Naive thymus-derived CD4-positive, alpha-beta T cell (primary cell): Measurements from ENCODE around the gene TNNC2. TPM values are rescaled to one million over a fixed set of nuclear protein-coding genes. Genes with fewer than 3 reads are reported as not detected.

Experiments used
- ATAC-seq: fragments of 150-1000 bp; cut with Tn5 transposase; 2 replicates; pipeline ENCODE4 v1.10.0; 2021; ENCODE audit warnings: mild to moderate bottlenecking, moderate library complexity
- CTCF ChIA-PET: fragments of 350-600 bp; sonication (Branson Sonifier 250); formaldehyde crosslinking; loops from one replicate; lab custom pipeline; 2021; ENCODE audit warnings: antibody characterized with exemption; lab: Charles Lee
- POLR2A ChIA-PET: fragments of 350-600 bp; sonication (Branson Sonifier 250); formaldehyde crosslinking; loops from one replicate; lab custom pipeline; 2021; ENCODE audit warnings: antibody characterized with exemption, inconsistent platforms; lab: Charles Lee
- DNase-seq, 9 donors: peaks; one replicate each; pipeline versions ENCODE4 v3.0.0 to v3.0.0-alpha.2; 2020 to 2022; ENCODE audit warnings: mixed read lengths in 1 of 9
- H3K27ac ChIP-seq: one replicate; pipeline ENCODE4 v1.7.0; 2013; ENCODE audit warnings: mild to moderate bottlenecking, low read depth, low read length, moderate library complexity
- H3K27me3 ChIP-seq, 2 donors: one replicate each; pipeline ENCODE4 v1.7.0; 2013; ENCODE audit warnings: low read length in 2 of 2, mild to moderate bottlenecking in 2 of 2, moderate library complexity in 2 of 2; ENCODE audit not compliant: control insufficient read depth in 2 of 2, insufficient read depth in 2 of 2
- H3K36me3 ChIP-seq, 3 experiments: 1 replicate in 2 of 3; 2 replicates in 1 of 3; pipeline ENCODE4 v1.7.0; 2013; ENCODE audit warnings: low read length in 3 of 3, mild to moderate bottlenecking in 3 of 3, moderate library complexity in 1 of 3; ENCODE audit not compliant: insufficient read depth in 3 of 3, control insufficient read depth in 2 of 3
- H3K4me1 ChIP-seq, 2 donors: one replicate each; pipeline ENCODE4 v1.7.0; 2013; ENCODE audit warnings: low read length in 2 of 2, mild to moderate bottlenecking in 2 of 2, moderate library complexity in 1 of 2; ENCODE audit not compliant: control insufficient read depth in 2 of 2, insufficient read depth in 2 of 2
- H3K4me3 ChIP-seq: 2 replicates; pipeline ENCODE4 v1.7.0; 2013; ENCODE audit warnings: mild to moderate bottlenecking, low read length
- H3K9me3 ChIP-seq, 3 experiments: 1 replicate in 2 of 3; 2 replicates in 1 of 3; pipeline ENCODE4 v1.7.0; 2013; ENCODE audit warnings: low read length in 3 of 3; ENCODE audit not compliant: control insufficient read depth in 2 of 3
- H3K27ac Mint-ChIP-seq, 9 donors: one replicate each; pipeline ENCODE4 v1.8.0; 2020 to 2022; ENCODE audit warnings: mixed read lengths in 9 of 9, mild to moderate bottlenecking in 8 of 9, moderate library complexity in 5 of 9, inconsistent platforms in 2 of 9
- H3K27me3 Mint-ChIP-seq, 5 donors: one replicate each; pipeline ENCODE4 v1.8.0; 2021 to 2022; ENCODE audit warnings: mixed read lengths in 5 of 5, mild to moderate bottlenecking in 1 of 5
- H3K36me3 Mint-ChIP-seq, 5 donors: one replicate each; pipeline ENCODE4 v1.8.0; 2020 to 2022; ENCODE audit warnings: mixed read lengths in 5 of 5, mild to moderate bottlenecking in 3 of 5, inconsistent platforms in 1 of 5
- H3K4me1 Mint-ChIP-seq, 7 donors: one replicate each; pipeline ENCODE4 v1.8.0; 2020 to 2022; ENCODE audit warnings: mixed read lengths in 7 of 7, mild to moderate bottlenecking in 3 of 7, inconsistent platforms in 1 of 7
- H3K4me3 Mint-ChIP-seq, 10 donors: one replicate each; pipeline ENCODE4 v1.8.0; 2020 to 2022; ENCODE audit warnings: mild to moderate bottlenecking in 10 of 10, mixed read lengths in 10 of 10, moderate library complexity in 6 of 10, inconsistent platforms in 2 of 10
- H3K9me3 Mint-ChIP-seq, 11 donors: one replicate each; pipeline ENCODE4 v1.8.0; 2020 to 2022; ENCODE audit warnings: mixed read lengths in 11 of 11, mild to moderate bottlenecking in 4 of 11, inconsistent platforms in 1 of 11, moderate library complexity in 1 of 11
- intact Hi-C, 2 donors: fragments of 100-400 bp; cut with micrococcal nuclease; formaldehyde crosslinking; loops; one replicate each; pipeline ENCODE4 v1.15.1; 2023
- polyA plus RNA-seq, 2 donors: library from polyadenylated mRNA; unstranded; fragments of 300-500 nt; fragmentation: Illumina TruSeq; gene quantifications; one replicate each; pipeline ENCODE4 v1.2.3, GENCODE V29; 2021
- total RNA-seq, 6 experiments: library from RNA in 5 of 6; stranded (reverse) in 5 of 6; gene quantifications; 1 replicate in 5 of 6; 2 replicates in 1 of 6; pipeline ENCODE4 v1.2.3 and lab custom pipeline; 2021 to 2026

TNNC2 gene
- total and polyA plus RNA-seq, 7 experiments from 2014 or later, result 0.59 to 1.4 TPM; not detected in 5

- ATAC-seq, result no peak
- Mint-ChIP-seq H3K9me3 (no peaks in the 10 kb centered on the region), H3K4me1 (peaks cover 3 to 42% (median 16%) of the 10 kb centered on the region in 7 donors), H3K4me3 (peak overlapping the region; percentile 79 to 96 (median 84)), H3K36me3 (peaks cover 5 to 39% (median 15%) of the 10 kb centered on the region in 5 donors), H3K27me3 (no peaks in the 10 kb centered on the region), H3K27ac (peak overlapping the region in 3 of 9 donors; percentile 4 to 87 (median 73))
- CTCF ChIA-PET, result no interaction called here
- Histone ChIP-seq H3K27ac (no peak overlapping the region), H3K4me1 (peaks cover 0 to 12% of the 10 kb centered on the region in 2 donors), H3K27me3 (no peaks in the 10 kb centered on the region), H3K36me3 (peaks cover 0 to 30% (median 0%) of the 10 kb centered on the region in 3 experiments), H3K4me3 (peak overlapping the region; percentile 52), H3K9me3 (no peaks in the 10 kb centered on the region)
- no peak for DNase-seq
- intact Hi-C loops, result loop anchor here (2.0 to 5.0 kb wide), 2 partner anchors 122 to 274 kb away; partner anchors contain the start of genes NCOA5 (in 1 of the 2) and PCIF1 (in 1 of the 2)
- POLR2A ChIA-PET, result interaction anchor here (1.4 kb wide), 1 partner anchor 43 kb away, joined by 4 read pairs; no protein-coding TSS in a partner anchor
These were observed 14.1 kb downstream of the TNNC2 start for GRCh38 chr20:45813006-45813340.

GRCh38 chr20:45812157-45813005 is 14.7 kb downstream of the TNNC2 start, which contains the start of gene UBE2C:
Gene UBE2C, plus strand, starts transcription at chr20:45812644. Its CDS starts 52 bp downstream, at chr20:45812696.
- DNase-seq (peak; percentile 73 to 95 (median 92)), ATAC-seq (peak; percentile 100)
- Mint-ChIP-seq H3K4me3 (peak within 1 kb of the TSS; percentile 79 to 96 (median 84)), H3K27ac (peak within 1 kb of the TSS; percentile 36 to 87 (median 71)), H3K4me1 (peaks cover 3 to 42% (median 16%) of the 10 kb centered on the region in 7 donors), H3K27me3 (no peaks in the 10 kb centered on the region), H3K36me3 (peaks cover 5 to 39% (median 15%) of the 10 kb centered on the region in 5 donors), H3K9me3 (no peaks in the 10 kb centered on the region)
- intact Hi-C loops, result loop anchor here (1.0 to 5.0 kb wide), 10 partner anchors 13 to 275 kb away; partner anchors contain the start of genes ACOT8 (in 2 of the 2), CTSA (in 2 of the 2), DNTTIP1 (in 2 of the 2) and NEURL2 (in 2 of the 2)
- peaks cover 0 to 36% (median 0%) of the 10 kb centered on the region in 3 experiments for H3K36me3 ChIP-seq
- H3K4me1 ChIP-seq, result peaks cover 0 to 12% of the 10 kb centered on the region in 2 donors
- CTCF ChIA-PET, result no interaction called here
- H3K4me3 ChIP-seq, result peak within 1 kb of the TSS; percentile 52
- H3K9me3 ChIP-seq, result no peaks in the 10 kb centered on the region
- POLR2A ChIA-PET, result interaction anchor here (1.4 kb wide), 1 partner anchor 44 kb away, joined by 4 read pairs; no protein-coding TSS in a partner anchor
- peak within 1 kb of the TSS; percentile 63 for H3K27ac ChIP-seq
- no peaks in the 10 kb centered on the region for H3K27me3 ChIP-seq

GRCh38 chr20:45810191-45810970 is 16.7 kb downstream of the TNNC2 start:
- Histone ChIP-seq H3K9me3 (no peaks in the 10 kb centered on the region), H3K4me1 (peaks cover 0 to 12% of the 10 kb centered on the region in 2 donors), H3K27me3 (no peaks in the 10 kb centered on the region), H3K36me3 (peaks cover 3 to 54% (median 8%) of the 10 kb centered on the region in 3 experiments), H3K27ac (no peak overlapping the region), H3K4me3 (no peak overlapping the region)
- no peak for ATAC-seq
- POLR2A ChIA-PET, result no interaction called here
- intact Hi-C loops, result loop anchor here in 1 of 2 donors (5.0 kb wide), 1 partner anchor 277 kb away; the partner anchor contains the start of gene NCOA5
- H3K27me3 Mint-ChIP-seq, result no peaks in the 10 kb centered on the region
- H3K36me3 Mint-ChIP-seq, result peaks cover 6 to 36% (median 19%) of the 10 kb centered on the region in 5 donors
- H3K4me3 Mint-ChIP-seq, result peak overlapping the region in 2 of 10 donors; percentile 27 to 79
- CTCF ChIA-PET, result interaction anchor here (0.6 kb wide), 1 partner anchor 161 kb away, joined by 4 read pairs; the partner anchor contains the start of gene ZNF335
- DNase-seq, result no peak
- H3K27ac Mint-ChIP-seq, result peak overlapping the region in 3 of 9 donors; percentile 10 to 32 (median 10)
- H3K4me1 Mint-ChIP-seq, result peaks cover 3 to 32% (median 16%) of the 10 kb centered on the region in 7 donors
- no peaks in the 10 kb centered on the region for H3K9me3 Mint-ChIP-seq

- Mint-ChIP-seq H3K4me3 (no peak overlapping the region), H3K9me3 (no peaks in the 10 kb centered on the region), H3K36me3 (peaks cover 17 to 37% (median 21%) of the 10 kb centered on the region in 5 donors), H3K27me3 (no peaks in the 10 kb centered on the region), H3K4me1 (peaks cover 8 to 11% (median 10%) of the 10 kb centered on the region in 7 donors), H3K27ac (no peak overlapping the region)
- Histone ChIP-seq H3K4me1 (peaks cover 4 to 7% of the 10 kb centered on the region in 2 donors), H3K9me3 (no peaks in the 10 kb centered on the region), H3K36me3 (peaks cover 31 to 62% (median 35%) of the 10 kb centered on the region in 3 experiments), H3K4me3 (no peak overlapping the region), H3K27ac (no peak overlapping the region), H3K27me3 (no peaks in the 10 kb centered on the region)
- CTCF ChIA-PET, result interaction anchor here (0.7 kb wide), 1 partner anchor 356 kb away, joined by 4 read pairs; no protein-coding TSS in a partner anchor
- no peak for DNase-seq
- ATAC-seq, result no peak
- intact Hi-C loops, result no loop called here
- POLR2A ChIA-PET, result interaction anchor here (0.5 kb wide), 1 partner anchor 10 kb away, joined by 7 read pairs; no protein-coding TSS in a partner anchor
These were observed 25.3 kb downstream of the TNNC2 start for GRCh38 chr20:45801851-45802250.

GRCh38 chr20:45798935-45799642 is 28.0 kb downstream of the TNNC2 start:
- Histone ChIP-seq H3K27ac (peak overlapping the region; percentile 24), H3K27me3 (no peaks in the 10 kb centered on the region), H3K4me3 (no peak overlapping the region), H3K4me1 (peaks cover 4 to 7% of the 10 kb centered on the region in 2 donors), H3K36me3 (peaks cover 26 to 55% (median 41%) of the 10 kb centered on the region in 3 experiments), H3K9me3 (no peaks in the 10 kb centered on the region)
- ATAC-seq (peak; percentile 96), DNase-seq (peak; percentile 25 to 70 (median 58))
- intact Hi-C loops, result loop anchor here (1.0 to 10.0 kb wide), 9 partner anchors 13 to 566 kb away; partner anchors contain the start of genes CTSA (in 2 of the 2), NEURL2 (in 2 of the 2), PCIF1 (in 2 of the 2) and ACOT8 (in 1 of the 2)
- no peaks in the 10 kb centered on the region for H3K27me3 Mint-ChIP-seq
- CTCF ChIA-PET, result interaction anchor here (0.6 to 2.1 kb wide), 10 partner anchors 16 to 461 kb away, joined by 3 to 8 read pairs (median 4); no protein-coding TSS in a partner anchor
- no peaks in the 10 kb centered on the region for H3K9me3 Mint-ChIP-seq
- H3K36me3 Mint-ChIP-seq, result peaks cover 8 to 40% (median 23%) of the 10 kb centered on the region in 5 donors
- H3K4me3 Mint-ChIP-seq, result no peak overlapping the region
- POLR2A ChIA-PET, result interaction anchor here (0.5 to 1.2 kb wide), 3 partner anchors 136 to 733 kb away, joined by 3 to 6 read pairs (median 3); partner anchors contain the start of gene ZNF335
- H3K4me1 Mint-ChIP-seq, result peaks cover 9 to 21% (median 11%) of the 10 kb centered on the region in 7 donors
- peak overlapping the region in 8 of 9 donors; percentile 1 to 92 (median 52) for H3K27ac Mint-ChIP-seq
